ENCODE measurements around the gene SALL1. TPM values are rescaled to one million over a fixed set of nuclear protein-coding genes. Genes with fewer than 3 reads are reported as not detected.
A peak's percentile ranks its signal among the peaks of the same experiment; 100 is the strongest.

SALL1 gene
- polyA plus RNA-seq (2013, experiment 1 of 2; ENCODE audit: insufficient read length): 0.76 TPM
- 1.3 TPM for polyA plus RNA-seq (2013, experiment 2 of 2; ENCODE audit: insufficient read length)

DNA sequence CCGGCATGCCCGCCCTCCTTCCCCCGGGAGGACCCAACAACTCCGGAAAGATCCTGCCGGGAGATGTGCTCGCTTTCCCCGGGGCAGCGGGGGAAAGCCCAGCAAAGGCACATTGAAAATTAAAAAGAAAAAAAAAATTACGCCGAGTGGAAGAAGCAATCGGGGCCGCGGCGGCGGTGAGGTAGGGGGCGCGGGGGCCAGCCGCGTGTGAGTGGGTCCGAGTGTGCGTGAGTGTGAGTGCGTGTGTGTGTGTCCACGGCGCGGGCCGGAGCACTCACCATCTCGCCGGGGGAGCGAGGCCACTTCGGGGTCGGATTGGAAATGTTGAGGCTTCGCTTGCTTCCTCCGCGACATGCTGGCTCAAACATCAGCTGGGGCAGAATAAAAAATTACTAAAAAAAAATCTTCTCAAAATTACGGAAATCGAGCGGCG is at the start of gene SALL1:
TSS of gene SALL1 (minus strand) at position 383 of the 433 bp plus-strand sequence. CDS start at position 354, 29 bp downstream.
- no peak for DNase-seq

DNA sequence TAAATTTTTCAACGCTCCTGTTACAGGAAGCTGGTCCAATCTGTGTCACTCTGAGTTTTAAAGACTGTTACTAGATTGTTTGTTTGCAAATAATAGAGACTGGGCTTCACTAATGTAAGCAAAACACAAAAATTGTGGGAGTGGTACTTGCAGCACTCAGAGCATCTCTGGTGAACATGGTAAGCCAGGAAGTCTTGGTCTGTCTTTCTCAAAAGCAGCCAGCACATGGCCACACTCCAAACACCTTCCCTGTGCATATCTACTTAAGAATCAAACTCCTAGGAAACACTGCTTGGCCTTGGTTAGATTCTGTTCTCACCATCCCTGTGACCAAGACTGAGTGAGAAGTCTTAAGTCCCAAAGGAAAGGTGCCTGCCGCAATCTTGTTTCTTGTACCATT is 49.7 kb upstream of the SALL1 start:
- no peak for DNase-seq

DNA sequence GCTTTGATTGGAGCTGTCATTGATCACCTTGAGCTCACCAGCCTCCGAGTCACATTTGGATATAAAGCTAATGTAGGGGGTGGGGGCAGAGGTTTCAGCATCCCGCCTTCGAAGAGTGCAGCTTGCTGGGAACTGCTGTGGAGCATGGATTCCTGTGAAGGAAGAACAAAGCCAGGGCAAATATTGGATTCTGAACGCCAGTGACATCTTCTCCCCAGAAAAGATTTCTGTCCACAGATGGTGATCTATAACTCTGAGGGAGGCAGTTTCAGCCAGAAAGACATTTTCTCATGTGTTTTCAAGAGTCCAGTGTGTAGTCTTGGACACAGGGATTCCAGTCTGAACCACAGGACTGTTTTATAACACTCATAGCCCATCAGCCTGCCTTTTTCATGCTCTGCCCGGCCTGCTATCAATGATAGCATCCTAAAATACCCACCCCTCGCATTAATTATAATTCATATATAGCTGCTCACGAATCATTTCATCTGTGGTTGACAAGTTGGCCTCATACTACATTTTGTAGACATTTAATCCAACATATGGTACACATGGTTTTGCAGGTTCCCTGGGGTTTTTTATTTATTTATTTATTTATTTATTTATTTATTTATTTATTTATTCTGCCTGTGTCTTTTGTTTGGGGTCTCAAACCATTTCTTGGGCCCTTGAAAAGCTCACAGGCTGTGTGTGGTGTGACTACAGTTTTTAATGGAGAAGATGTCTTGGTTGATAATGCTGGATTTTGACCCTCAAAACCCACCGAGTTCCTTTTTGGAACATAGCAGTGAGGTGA is 47.1 kb upstream of the SALL1 start:
- DNase-seq: no peak

DNA sequence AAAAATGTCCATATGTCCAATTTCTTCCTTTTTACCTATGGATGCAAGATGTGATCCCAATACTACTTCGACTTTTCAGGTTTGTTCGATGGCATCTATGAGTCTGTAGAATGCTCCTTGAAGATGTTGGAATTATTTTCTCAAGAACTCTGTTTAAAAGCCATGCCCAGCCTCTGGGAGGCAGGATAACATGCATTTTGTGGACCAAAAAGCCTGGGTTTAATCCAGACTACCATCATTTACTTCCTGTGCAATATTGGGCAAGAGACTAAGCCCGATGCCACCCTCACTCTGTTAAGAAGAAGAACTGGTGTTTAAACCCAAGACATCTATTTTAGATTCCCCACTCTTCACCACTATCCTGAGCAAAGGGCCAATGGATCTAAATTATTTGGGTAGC is 42.8 kb upstream of the SALL1 start:
- no peak for DNase-seq

DNA sequence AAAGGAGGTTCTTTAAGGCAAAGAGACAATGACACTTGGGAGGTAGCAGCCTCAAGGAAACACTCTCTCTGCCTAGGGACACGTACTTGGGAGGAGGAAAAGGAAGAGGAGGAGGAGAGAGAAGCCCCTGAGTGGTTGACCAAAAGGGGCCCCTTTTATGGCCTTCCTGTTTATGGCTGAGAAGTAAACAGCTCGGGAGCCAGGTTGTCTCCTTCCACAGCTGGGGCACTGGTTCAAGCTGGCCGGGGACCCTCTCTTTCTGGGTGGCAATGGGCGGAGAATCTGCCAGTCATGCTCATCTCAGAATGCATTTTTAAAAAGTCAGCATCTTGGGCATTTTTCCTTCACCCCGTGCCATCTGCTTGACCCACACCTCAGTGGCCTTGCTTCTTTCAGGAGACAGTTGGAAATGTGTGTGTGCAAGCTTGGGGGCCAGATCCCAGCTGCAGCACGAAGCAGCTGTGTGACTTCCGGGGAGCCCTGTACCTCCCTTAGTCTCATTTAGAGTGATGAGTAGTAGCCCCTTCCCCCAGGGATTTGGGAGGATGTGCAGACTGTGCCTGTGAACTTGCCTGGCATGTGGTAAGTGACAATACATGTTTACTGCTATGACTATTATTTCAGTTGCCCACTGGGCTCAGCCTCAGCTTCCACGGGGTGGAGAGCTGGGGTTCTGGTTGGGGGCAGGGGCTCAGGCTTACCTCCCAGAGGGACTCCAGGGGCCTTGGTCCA is 33.8 kb upstream of the SALL1 start:
- DNase-seq: no peak

DNA sequence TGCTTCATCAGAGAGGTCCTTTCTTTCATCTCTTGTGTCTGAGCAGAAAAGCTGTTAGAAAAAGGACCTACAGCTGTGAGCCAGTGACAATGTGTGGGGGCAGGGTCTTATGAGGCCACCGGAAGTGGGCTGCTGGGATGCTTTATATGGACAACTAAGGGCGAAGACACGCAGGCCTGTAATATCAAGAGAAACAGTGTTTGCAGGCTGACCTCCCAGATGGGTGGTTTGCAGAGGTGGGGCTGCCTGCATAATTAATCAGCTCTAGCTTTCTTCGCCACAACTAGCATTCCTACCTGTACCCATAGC is 30.4 kb upstream of the SALL1 start:
- peak; percentile 18 for DNase-seq

DNA sequence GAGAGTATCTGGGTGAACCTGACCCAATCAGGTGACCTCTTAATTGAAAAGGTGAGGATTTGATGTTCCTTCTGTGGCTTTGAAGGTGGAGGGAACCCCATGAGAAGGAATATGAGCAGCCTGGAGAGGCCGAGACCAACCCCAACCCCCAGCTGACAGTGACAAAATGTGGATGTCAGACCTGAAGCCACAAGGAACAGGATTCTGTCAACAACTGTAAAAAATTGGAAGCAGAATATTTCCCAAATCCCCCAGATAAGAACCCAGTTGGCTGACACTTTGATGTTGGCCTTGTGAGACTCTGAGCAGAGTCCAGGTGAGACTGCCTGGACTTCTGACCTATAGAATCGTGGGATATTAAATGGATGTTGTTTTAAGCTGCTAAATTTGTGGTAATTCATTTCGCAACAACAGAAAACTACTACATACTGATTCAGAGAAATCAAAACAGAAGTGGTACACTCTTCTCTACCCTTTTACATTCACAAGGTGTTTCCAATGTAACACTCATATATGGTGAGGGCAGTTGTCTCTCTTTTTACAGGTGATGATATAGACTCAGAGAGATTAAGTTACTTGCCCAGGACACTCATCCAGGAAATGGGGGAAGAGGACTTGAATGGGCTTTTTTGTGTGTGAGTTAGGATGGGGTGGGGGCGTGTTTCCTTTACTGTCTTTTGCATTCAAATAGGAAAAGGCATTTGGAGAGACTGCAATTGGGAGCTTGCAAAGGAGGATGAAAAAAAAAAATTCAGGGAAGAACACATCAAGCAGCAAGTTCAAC is 29.8 kb upstream of the SALL1 start:
- DNase-seq: no peak

DNA sequence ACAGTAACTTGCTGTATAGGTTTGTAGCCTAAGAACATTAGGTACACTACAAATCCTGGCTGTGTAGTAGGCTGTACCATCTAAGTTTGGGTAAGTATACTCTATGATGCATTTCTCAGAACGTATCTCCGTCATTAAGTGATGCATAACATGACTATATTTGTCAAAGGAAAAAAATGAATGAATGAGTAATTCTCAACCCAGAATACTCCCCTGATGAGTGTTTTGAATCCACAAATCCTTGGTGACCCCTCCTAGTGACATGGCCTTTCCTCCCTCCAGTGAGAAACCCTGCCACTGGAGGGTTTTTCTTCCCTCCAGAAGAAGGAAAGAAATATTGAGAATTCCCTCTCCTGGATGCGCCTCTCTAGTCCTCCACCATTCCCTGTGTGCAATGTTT is 24.0 kb upstream of the SALL1 start:
- peak; percentile 28 for DNase-seq

DNA sequence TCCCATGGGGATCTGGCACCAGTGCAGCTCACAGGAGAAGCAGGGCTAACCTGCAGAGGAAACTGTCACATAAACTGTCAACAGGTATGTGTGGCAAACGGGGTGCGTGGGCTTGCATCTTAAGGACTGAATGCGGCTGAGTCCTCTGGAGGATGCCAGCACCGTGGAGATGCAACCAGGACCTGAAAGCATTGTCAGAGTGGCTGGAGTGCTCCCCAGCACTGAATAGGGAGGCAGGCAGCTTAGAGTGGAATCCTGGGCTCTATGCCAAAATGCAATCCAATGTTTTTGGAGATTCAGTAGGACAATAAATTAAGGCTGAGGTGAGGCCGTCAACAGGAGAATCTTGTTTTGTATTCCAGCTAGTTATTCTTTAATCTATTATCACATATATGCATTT is 21.3 kb upstream of the SALL1 start:
- no peak for DNase-seq

DNA sequence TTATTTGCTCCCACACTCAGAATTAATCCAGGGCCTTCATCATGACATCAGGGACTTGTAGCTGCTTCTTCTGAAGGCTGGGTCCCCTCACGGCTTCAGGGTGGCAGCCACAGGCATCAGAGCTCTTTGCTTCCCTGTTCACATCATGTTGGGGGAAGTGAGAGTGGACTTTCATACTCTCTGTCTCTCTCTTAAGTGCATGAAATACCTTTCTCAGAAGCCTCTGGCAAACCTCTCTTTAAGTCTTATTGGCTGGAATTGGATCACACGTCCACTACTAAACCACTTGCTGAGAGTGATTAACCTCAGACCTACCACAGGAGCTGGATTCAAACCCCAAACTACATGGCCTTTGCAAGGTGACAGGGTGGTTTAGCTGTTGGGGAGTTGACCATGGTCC is 17.7 kb upstream of the SALL1 start:
- DNase-seq: no peak

DNA sequence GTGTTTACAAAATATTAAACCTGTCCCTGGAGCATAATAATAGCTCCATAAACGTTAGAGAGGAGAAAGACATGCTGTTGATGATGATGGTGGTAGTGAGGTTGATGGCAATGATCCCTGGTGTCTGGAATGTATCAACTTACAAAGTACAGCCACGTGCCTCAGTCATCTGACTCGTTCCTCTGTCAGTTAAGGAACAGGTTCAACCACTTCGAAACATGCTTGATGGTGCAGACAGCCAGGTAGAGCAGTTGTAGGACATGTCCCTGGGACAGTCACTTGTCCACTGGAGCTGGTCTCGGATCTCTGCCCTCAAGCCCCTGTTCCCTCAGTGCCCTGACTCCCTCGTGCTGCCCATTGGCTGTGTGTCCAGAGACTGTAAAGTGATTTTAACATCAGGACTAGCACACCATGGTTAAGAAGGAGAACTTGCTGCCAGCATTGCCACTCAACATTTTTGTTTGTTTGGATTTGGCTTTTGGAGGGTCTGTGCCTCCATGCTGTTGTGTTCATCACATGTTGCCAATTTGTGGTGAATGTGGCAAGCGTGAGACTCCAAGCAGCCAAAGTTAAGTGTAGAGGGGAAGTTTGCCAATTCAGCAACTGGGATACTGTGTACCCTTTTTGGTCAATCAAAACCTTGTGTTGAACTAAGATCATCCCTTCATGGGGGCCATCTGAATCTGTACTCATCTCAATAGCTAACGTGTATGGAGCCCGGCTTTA is 16.3 kb upstream of the SALL1 start:
- DNase-seq: no peak

DNA sequence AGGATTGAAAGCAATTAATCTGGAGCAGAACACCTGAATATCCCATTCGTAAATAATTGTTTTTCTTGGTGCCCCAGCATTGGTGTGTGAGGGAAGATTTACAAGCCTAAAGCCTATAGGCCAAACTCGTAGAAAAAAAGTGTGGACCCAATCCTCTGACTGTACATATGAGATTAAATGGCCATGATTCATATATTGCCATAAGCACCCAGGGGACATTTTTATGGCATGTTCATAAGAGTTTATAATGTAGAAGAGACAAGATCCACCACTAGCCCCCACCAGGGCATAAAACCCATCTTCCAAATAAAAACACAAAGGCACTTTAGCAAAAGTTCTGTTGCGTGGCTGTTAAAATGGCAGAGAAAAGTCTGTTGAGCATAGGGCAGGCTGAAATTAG is 15.5 kb upstream of the SALL1 start:
- peak; percentile 70 for DNase-seq

DNA sequence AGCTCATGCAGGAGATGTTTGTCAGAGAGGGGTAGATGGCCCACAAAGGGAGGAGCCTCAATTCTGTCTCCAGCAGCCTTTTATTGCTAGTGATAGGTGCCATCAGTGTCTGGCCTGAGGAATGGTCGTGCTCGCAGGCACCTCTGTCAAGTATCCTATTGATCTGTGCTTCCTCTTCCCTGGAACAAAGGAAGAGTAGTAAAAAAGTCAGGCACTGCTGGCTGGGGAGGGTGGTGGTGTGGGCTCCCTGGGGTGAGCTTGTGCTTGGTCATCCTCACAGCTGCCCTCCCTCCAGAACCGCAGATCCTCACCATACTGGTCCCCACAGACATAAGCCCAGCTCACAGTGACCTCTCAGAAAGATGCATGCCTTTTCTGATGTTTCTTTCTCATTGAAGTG is 15.0 kb upstream of the SALL1 start:
- DNase-seq: peak; percentile 19

DNA sequence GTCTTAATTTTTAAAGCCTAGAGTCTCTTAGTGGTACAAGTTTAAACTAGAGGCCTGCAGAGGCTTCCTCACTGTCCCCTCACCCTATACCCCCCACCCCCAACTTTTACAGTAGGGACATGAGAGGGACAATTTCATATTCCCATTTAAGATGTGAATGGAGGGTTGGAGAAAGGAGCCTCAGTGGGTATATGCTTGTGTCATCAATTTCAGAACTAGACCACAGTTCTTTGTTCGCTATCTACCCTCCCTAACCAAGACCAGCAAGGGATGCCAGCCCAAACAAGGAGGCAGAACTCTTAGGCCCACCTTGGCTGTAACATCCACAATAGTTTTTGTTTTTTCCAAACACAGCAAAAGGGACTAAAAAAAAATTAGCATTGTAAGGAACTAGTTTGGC is 14.0 kb upstream of the SALL1 start:
- DNase-seq: no peak

DNA sequence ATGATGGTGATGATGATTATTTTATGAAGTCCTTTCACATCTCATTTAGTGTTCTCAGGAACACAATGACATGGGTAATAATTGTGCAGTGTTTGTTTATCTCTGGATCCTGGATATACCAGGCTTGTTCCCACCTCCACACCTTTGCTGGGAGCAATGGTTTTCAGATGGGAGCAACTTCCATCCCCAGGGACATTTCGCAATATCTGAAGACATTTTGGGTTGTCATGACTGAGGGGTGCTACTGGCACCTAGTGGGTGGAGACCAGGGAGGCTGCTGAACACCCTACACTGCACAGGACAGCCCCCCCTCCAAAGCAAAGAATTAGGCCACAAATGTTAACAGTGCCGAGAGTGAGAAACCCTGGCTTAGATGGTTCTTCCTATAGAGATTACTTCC is 13.5 kb upstream of the SALL1 start:
- no peak for DNase-seq

DNA sequence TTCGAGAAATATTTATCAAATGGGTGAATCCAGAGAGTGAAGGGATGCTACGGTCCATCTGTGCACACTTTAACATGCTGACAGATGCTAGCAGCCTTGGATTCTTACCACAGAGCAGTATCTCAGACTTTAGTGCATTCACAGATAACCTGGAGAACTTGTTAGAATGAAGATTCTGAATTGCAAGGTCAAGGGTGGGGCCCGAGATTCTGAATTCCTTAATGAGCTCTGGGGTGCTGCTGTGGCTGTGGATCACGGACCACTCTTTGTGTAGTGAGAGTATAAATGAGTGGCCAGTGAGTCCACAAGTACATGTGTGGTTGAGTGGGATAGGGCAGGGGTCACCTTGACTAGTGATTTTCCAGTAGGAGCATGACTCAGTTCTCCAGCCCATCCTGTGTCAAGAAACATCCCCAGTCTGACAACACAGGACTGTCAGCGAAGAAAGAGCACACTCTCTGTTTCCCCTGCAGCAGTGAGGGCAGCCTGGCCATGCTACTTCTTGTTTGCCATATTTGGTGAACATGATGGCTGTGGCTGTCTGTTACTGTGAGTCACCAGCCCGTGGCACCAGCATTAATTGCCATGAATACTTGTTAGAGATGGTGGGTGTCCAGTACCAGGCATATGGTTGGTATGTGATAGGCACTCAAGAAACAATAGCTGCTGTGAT is 13.0 kb upstream of the SALL1 start:
- peak; percentile 59 for DNase-seq

DNA sequence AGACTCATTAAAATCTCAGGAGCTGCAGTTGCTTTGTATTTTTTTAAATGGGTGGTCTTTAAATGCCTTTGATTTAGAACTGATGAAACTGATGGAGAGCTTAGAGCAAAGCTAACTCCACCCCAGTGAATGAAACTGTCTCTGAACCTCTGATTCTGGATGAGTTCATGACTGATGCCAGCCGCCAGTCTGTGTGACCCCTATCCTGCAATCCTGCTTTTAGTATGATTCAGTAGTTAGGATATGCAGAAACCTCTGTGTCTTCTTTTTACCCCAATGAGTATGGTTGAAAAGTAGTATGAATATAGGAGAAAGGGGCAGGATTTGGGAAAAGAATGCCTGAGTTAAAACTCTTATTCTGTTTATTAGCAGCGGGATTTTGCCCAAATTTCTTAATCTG is 12.3 kb upstream of the SALL1 start:
- DNase-seq: peak; percentile 43

DNA sequence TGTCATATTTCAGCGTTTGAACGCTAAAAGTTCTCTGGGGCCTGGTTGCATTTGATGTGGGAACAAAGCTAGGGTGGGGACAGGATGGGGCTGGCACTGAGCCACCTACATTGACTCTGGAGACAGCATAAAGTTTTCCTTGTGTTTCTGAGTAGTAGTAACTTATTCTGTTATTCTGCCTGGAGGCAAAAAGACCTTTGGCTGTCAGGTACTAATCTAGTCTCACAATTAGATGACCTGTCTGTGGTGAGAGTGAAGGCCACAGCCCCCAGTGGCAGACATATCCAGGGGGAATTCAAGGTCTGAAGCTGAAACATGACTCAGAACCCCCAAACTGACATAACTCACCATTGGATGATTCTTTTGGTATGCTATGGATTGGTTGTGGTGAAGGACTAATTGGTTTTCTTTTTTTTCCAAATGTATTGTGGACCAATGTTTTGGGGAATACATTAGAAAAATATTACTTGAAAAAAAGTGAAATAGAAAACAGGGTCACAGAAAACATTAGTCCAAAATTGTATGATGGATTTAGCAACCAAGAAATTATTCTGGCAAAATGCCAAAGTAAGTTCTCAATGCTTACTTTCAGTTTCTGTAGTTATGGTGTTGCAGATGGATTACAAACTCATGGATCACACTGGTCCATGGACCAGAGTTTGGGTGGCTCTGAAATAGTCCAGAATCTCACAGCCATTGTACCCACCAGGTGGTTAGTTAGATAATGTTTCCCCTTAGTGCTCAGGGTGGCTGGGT is 10.5 kb upstream of the SALL1 start:
- peak; percentile 46 for DNase-seq

DNA sequence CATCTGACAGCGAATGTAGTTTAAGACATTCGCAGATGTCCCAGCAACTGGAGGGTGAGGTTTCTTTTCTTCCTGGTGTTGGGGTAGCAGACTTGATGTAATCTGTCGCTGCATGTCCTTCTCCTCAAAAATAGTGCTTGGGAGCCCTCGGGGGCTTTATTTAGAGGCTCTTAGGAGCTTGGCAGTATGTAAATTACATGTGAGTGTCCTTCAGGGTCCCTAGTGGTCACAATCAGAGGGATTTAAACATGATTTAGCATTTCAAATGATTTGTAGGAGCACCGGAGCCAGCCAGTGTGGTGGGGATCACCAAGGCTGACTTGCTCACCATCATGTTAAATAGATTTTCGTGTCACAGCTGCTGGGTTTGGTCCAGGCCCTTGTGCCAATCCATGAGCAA is 8.8 kb upstream of the SALL1 start:
- DNase-seq: no peak

DNA sequence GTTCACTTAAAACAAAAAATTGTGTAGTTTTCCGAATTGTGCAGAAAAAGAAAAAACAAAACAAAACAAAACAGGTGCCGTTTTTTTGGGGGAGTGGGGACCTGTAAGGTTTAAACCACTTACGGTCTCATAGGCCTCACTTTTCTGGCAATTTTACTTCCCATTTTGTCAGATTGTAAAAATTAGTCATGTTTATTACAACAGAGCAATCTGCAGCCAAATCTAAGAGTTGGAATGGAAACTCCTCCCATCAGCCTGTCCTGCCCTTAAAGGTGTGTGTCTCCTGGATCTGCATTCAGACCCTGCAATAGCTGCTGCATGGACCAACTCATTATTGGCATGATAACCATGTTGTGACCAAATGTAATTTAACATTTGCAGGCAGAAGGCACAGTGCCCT is 8.2 kb upstream of the SALL1 start:
- DNase-seq: no peak

DNA sequence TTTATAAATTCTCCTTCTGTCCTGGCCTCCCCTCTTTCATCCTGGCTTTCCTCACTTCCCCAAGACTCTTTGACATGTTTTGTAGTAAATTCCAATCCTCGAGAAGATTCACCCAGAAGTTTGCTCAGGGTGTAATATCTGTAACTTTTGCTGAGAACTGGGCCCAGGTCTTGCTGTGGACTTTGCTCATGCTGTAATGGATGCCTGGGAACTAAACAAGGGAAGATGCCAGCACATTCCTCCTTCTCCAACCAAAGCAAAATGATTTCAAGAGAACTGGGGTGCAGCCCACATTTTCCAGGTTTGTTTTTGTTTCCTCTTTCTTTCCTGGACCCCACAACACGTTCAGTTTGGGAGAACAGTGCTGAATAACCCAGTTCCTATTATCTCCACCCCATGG is 6.6 kb upstream of the SALL1 start:
- no peak for DNase-seq
